NCI-H1092 (cell line): ENCODE results near the gene GPR75.

Experiments
- DNase-seq: peaks from one replicate; lab custom pipeline; 2025; lab: John Stamatoyannopoulos, UW

Gene GPR75

GRCh38 chr2:53859206-53860181 is at the start of gene GPR75:
Gene GPR75 (minus strand): TSS chr2:53859967. CDS start chr2:53854756, 5,211 bp downstream.
- DNase-seq = no peak

GRCh38 chr2:53907582-53907981 is 47.8 kb upstream of the GPR75 start:
- DNase-seq = no peak

- DNase-seq = no peak
These were observed 45.6 kb upstream of the GPR75 start for GRCh38 chr2:53905396-53905795.

GRCh38 chr2:53903011-53903410 is 43.2 kb upstream of the GPR75 start:
- no peak for DNase-seq

- no peak for DNase-seq
These were observed 41.4 kb upstream of the GPR75 start for GRCh38 chr2:53901192-53901591.

GRCh38 chr2:53896864-53897263 is 37.1 kb upstream of the GPR75 start:
- no peak for DNase-seq

- no peak for DNase-seq
These were observed 26.9 kb upstream of the GPR75 start for GRCh38 chr2:53886406-53887280.

- DNase-seq = no peak
These were observed 25.1 kb upstream of the GPR75 start for GRCh38 chr2:53884883-53885282.

GRCh38 chr2:53881986-53882385 is 22.2 kb upstream of the GPR75 start:
- DNase-seq = no peak

- DNase-seq = no peak
These were observed 21.6 kb upstream of the GPR75 start for GRCh38 chr2:53881360-53881759.

GRCh38 chr2:53880756-53881155 is 21.0 kb upstream of the GPR75 start:
- DNase-seq = no peak

- no peak for DNase-seq
These were observed 17.8 kb upstream of the GPR75 start for GRCh38 chr2:53877556-53877955.

GRCh38 chr2:53877112-53877511 is 17.3 kb upstream of the GPR75 start:
- no peak for DNase-seq

- DNase-seq = no peak
These were observed 14.7 kb upstream of the GPR75 start for GRCh38 chr2:53874401-53874950.

GRCh38 chr2:53867773-53868172 is 8.0 kb upstream of the GPR75 start:
- DNase-seq = no peak

- DNase-seq = no peak
These were observed 7.4 kb upstream of the GPR75 start for GRCh38 chr2:53867169-53867568.

- no peak for DNase-seq
These were observed 6.2 kb upstream of the GPR75 start for GRCh38 chr2:53865962-53866361.

GRCh38 chr2:53865264-53865663 is 5.5 kb upstream of the GPR75 start:
- no peak for DNase-seq

- no peak for DNase-seq
These were observed 3.9 kb upstream of the GPR75 start for GRCh38 chr2:53863538-53864227.

GRCh38 chr2:53861824-53862223 is 2.1 kb upstream of the GPR75 start:
- DNase-seq = no peak

GRCh38 chr2:53856272-53856671 is 3.5 kb downstream of the GPR75 start:
- no peak for DNase-seq

GRCh38 chr2:53854678-53855077 is 5.1 kb downstream of the GPR75 start:
- no peak for DNase-seq
